ENCODE data around the gene TMA7.

The TMA7 gene

GRCh38 chr3:48423883-48424695, 16.0 kb upstream of the TMA7 start:
- DNase-seq, result no peak

GRCh38 chr3:48425281-48425812, 14.7 kb upstream of the TMA7 start:
- no peak for DNase-seq

DNA sequence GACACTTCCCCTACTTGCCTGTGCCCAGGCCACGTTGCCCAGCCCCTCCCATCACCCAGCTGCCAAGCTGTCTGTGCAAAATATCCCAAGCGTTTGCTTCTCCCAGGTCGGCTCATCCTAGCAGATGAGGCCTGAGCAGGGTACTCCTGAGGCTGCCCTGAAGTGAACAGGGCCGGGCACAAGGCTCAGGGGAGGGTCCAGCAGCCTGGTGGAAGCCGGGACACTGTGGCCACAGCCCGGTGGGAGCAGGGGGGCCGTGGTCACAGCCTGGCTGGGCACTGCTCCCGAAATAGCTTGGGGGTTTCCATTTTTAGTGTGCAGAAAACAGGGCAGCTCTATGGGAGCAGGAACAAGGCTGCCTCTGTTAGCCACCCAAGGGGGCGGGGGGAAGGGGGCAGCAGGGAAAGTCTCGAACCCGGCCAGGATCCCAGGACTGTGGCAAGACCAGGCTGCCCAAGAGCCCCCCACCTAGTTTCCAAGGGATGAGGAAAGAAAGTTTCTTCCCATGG, 13.6 kb upstream of the TMA7 start:
- no peak for DNase-seq

DNA sequence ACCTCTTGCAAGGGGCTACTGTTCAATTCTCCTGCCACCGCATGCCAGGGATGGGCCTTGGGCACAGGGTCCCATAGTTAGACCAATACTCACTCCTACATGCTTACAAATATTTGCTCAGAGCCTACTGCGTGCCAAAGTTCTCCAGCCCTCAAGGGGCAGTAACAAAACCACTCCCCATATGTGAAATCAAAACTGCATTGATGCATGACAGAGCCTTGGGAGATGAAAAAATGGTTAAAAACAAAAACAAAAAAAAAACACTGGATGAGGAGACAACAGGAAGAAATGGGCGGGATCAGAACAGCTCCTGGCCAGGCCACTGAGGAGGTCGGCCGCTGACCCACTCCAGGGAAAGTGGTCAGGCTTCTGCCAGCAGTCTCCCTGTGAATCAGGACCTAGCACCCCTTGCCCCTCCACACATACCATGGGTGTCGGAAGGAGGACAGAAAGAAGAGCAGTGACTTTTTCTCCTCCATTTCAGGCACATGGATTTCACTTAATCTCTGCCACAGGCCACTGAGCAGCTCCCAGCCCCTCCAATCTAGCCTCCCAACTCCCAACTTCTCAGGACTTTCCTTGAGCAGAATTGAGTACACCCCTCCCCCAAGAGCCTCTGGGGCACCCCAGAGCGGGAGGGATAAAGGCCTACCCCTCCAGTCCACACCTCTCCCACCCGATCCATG, 13.0 kb upstream of the TMA7 start:
- DNase-seq, result no peak

- no peak for DNase-seq
Measured at GRCh38 chr3:48427630-48427962, 12.5 kb upstream of the TMA7 start.

DNA sequence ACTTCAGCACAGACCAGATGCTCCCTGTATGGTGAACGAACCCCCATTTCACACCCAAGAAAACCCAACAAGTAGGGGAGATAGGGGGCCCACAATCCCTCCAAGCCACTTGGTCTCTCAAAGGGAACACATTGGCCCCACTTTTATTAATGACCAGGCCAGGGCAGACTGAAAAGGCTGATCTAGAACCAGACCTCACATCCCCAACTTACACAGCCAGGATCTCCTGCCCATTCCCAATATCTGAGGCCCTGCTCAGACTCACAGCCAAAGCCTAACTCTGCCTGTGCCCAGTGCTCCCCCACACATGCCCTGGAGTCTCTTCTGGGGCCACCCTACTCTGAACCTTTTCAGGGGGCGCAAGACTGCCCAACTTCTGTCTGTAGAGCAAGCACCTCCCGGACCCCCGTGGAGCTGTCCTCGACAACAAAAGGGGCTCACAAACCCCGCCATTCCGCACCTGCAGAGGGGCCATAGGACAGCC, 11.9 kb upstream of the TMA7 start:
- no peak for DNase-seq

DNA sequence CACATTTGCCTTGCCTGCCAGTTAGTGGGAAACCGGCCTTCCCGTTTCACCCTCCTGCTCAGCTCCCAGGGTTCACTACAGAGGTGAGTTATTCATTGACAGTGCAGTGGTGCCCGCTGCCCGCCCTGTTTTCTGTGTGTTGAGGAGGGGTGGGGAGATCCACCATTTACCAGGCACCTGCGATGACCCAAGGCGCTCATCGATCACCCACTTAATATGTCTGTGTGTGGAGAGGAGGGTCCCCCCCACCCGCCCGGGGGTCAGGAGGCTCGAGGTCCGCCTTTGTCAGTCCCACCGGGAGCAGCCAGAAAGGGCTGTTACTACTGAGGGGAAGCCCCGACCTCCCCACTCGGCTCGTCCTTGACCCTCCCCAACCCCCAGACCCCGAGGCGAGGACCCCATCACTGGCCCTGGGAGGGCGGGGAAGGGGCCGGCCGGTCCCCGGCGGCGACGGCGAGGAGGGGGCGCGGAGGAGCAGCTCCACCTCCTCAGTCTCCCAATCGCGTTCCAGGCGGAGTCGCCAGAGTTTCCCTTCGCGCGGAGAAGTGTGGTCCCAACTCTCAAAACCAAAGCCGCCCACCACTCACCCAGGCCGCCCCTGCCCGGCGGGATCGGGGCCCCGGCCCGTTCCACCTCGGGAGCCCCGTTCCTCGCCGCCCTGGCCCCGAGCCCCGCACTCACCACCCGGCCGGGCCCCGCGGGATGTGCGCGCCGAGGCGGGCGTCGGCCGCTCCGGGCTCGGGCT, 11.3 kb upstream of the TMA7 start:
- no peak for DNase-seq

DNA sequence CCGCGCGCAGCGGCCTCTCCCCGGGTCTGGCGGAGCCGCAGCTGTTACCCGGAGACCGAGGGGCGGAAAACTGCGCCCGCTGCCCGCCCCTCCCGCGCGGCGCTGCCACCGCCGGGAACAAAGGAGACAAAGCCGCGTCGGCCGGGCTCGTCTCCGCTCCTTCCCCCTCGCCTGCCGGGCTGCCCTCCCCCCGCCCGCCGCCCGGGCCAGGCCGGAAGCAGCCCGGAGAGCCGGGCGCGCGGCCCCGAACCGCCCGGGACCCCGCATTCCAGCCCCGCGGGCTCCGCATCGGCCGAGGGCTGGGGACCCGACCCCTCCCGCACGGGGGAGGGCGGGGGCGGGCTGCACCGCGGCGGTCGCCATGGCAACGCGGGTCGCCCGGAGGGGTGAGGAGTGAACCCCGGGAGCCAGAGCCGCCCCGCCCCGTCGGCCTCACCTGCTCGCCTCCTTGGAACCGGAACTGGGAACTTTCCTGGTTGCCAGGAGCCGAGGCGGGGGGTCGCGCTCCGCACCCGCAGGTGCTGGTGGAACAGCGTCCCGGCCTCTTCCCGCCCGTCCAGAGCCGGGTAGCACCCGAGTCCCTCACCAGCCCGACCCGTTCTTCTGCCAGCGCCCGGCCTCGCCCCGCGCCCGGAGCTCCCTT, 10.6 kb upstream of the TMA7 start:
- DNase-seq, result no peak

DNA sequence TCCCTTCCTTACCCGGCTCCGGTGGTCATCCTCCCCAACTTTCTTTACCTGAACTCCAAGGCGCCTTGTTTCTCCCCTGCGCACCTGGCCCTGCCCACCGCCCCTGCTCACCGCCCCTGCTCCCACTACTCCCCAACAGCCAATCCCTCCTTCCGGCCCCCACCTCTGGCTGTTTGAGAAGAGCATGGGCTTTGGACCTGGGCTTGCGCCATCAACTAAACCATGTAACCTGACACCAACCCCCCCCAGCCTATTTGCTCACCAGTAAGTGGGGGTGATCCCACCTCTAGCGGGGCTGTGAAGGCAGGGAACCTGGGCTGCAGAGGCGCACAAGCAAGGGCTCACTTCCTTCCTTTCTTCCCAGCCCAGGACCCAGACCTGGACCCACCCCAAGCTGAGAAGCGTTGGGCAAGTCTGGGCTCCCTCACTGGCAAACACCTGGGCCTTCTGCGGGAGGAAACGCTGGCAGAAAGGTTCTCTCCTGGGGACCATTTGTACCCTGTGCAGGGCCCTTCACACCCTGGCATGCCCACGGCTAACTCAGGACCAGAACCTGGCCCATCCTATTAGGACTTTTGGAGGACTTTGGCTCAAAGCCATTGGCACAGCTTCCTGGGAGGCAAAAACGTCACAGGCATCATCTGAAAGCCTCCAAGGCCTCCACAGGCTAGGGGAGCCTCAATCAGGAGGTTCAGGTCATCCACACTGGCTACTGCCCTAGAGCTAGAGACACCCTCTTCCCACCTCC, 9.9 kb upstream of the TMA7 start, which contains the start of gene PLXNB1:
Gene PLXNB1 (minus strand): TSS at position 127 of the 748 bp plus-strand sequence. CDS start 5,475 bp downstream, outside the sequence.
- DNase-seq, result no peak

DNA sequence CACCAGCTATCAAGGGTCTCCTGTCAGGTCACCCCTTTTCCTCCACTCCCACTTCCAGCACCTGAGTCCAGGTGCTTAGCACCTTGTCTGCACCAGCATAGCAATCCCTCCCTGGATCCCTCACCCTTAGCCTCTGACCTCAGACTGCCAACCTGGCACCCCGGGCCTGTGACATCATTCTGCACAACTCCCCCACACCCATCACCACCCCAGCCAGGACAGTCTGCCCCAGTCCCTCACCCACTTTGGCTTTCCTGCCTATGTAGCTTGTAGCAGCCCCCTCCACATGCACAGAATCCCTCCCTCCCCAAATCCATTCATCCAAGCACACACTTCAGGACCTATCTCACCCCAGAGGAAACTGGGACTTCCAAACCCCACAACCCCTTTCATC, 9.4 kb upstream of the TMA7 start:
- DNase-seq, result no peak

DNA sequence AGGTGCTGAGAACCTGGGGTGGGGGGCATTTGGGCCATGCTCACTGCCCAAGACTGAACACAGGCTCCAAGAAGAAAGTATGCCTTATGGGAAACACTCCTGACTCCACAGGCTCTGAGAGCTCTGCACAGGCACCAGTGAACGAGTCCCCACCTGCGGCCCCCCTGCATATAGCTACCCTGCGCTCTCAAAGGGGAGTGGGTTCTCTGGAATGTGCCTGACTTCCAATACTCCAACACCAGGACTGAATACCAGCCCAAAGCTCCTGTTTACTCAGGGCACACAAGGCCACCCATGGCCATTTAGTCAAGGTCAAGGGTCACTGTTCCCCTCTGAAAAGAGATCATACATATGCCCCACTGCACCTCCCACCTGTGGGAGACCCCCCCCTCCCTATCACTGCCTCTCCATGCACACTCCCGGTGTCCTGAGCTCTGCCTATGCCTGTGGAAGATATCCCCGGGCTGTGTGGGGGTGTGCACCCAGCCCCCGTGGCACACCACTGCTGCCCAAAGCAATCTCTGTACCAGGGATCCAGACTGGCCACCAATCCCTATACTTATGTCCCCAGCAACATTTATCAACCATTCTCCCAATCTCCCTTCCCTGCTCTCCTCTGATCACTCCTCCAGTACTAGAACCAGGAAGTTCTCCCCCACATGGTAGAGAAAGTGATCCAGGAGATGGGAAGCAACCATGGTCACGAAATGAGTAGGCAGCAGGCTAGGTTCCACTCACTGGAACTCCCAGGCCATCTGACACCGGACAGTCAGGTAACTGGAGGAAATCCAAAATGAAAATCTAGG, 8.6 kb upstream of the TMA7 start:
- DNase-seq, result no peak

DNA sequence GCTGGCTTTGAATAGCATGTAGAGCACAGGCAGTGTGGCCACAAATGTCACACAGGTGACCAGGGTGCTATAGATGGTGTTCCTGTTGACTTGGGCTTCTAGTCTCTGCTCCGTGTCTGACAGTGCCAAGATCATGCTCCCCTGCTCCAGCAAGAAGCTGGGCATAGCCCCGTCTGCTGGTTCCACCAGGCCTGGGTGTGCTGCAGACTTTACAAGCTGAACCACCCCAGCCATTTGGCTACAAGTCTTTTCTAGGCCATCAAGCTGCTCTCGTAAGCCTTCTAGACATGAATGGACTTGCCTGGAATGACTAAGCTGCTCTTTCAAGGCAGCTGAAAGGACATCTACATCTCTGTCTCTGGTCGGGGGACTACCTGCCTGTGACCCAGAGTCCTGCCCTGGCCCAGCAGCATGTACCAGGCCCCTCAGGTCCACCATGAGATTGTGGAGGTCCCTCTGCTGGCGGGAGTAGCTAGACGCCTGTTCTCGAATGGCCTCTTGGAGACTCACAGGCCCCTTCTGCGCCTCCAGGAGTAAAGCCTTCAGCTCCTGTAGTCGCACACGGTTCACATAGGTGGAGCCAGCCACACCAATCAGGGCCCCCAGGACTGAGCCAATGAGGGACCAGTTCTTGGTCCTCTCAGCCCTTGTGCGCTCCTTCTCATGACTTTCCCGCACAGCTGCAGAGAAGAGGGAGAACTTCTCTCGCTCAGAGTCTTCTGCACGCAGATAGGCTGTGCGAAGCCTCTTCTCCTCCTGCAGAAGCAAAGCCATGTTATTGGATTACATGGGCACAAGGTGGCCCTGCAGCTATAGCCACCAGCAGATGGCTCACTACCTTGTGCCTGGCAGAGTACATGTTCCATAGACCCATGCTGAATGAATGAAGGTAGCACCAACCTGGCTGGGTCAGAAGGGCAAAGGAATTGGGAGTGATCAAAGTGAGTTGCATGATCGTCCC, 7.4 kb upstream of the TMA7 start:
- DNase-seq, result no peak

DNA sequence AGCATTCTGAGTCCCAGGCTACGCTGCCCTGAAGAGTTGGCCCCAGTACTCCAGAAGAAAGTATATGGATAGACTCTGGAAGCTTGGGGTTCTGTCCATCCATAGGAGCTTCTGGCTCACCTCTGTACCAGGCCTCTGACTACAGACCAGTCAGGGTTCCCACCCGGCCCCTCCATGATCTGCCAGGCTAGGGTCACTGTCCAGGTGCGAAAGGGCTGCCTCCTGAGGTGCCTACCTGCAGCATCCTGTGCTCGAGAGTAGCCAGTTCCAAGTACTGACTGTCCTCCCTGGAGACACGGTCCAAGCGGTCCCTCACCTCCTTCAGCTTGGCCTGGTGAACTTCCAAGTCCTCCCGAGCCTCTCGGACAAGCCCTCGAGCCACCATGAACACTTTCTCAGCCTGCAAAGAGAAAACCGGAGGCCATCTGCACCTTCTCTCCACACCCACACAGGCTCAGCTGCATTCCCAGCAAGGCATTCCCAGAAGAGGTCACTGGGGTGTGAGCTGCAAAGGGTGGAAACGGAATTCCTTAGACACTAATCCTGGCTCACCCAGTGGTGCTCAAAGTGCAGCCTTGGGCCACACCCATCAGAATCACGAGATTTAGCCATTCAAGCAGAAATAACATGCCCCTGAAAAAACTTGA, 6.5 kb upstream of the TMA7 start:
- no peak for DNase-seq

- DNase-seq, result no peak
Measured at GRCh38 chr3:48434591-48435222, 5.3 kb upstream of the TMA7 start.

GRCh38 chr3:48435223-48435595, 4.8 kb upstream of the TMA7 start:
- DNase-seq, result no peak

GRCh38 chr3:48435774-48436476, 4.1 kb upstream of the TMA7 start:
- DNase-seq, result no peak

GRCh38 chr3:48436477-48436787, 3.6 kb upstream of the TMA7 start:
- no peak for DNase-seq

GRCh38 chr3:48436855-48437254, 3.2 kb upstream of the TMA7 start:
- DNase-seq, result no peak

Measured in NCI-H1694 (cell line).